Gastrocnemius medialis (tissue), 4 donors: Measurements from ENCODE around the gene PCDHA7.

Experiments
- CTCF ChIP-seq, 5 experiments: fragments of 450-650 bp in 3 of 5; fragments of 200-600 bp in 2 of 5; sonication (generic) in 2 of 5; IDR thresholded peaks in 4 of 5; conservative IDR thresholded peaks in 1 of 5; 1 replicate in 4 of 5; 2 replicates in 1 of 5; pipeline ENCODE4 v1.5.1; 2016 to 2019; ENCODE audit warnings: antibody characterized with exemption in 5 of 5, mild to moderate bottlenecking in 3 of 5, moderate library complexity in 3 of 5
- POLR2A ChIP-seq, 2 donors: fragments of 450-650 bp; IDR thresholded peaks; one replicate each; pipeline ENCODE4 v1.6.1; 2017; ENCODE audit warnings: antibody characterized with exemption in 2 of 2, mild to moderate bottlenecking in 2 of 2, moderate library complexity in 2 of 2

DNA sequence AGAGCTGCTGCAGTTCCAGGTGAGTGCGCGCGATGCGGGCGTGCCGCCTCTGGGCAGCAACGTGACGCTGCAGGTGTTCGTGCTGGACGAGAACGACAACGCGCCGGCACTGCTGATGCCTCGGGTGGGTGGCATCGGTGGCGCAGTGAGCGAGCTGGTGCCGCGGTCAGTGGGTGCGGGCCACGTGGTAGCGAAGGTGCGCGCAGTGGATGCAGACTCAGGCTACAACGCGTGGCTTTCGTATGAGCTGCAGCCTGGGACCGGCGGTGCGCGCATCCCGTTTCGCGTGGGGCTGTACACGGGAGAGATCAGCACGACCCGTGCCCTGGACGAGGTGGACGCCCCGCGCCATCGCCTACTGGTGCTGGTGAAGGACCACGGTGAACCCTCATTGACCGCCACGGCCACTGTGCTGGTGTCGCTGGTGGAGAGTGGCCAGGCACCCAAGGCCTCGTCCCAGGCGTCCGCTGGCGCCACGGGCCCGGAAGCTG is 31.2 kb upstream of the PCDHA7 start:
- TF ChIP-seq CTCF (IDR thresholded peaks at IDR 0.05 in 4 of 5, conservative IDR thresholded peaks at IDR 0.05 in 1 of 5), result no peak
- no peak for TF ChIP-seq POLR2A (IDR thresholded peaks at IDR 0.05)
